ENCODE results near the gene AKIRIN2. TPM values are rescaled to one million over a fixed set of nuclear protein-coding genes. Genes with fewer than 3 reads are reported as not detected.
A peak's percentile ranks its signal among the peaks of the same experiment; 100 is the strongest.

AKIRIN2 gene
- total and polyA plus RNA-seq, 4 donors, result 11.0 to 18.8 (median 14.4) TPM

DNA sequence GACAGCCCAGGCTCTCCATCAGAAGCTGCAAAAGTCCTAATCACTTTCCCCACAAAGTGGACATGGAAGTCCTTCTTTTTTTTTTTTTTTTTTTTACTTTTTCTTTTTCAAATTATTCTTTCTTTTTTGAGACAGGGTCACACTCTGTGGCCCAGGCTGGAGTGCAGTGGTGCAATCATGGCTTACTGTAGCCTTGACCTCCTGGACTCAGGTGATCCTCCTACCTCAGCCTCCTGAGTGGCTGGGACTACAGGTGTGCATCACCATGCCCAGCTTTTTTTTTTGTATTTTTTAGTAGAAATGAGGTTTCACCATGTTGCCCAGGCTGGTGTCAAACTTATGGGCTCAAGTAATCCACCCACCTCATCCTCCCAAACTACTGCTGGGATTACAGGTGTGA is 29.0 kb upstream of the AKIRIN2 start:
- no peaks in the 10 kb centered on the region for H3K9me3 ChIP-seq (ENCODE audit: control insufficient read depth in 4 of 4, low read length in 3 of 4)
- peaks cover 0 to 11% (median 9%) of the 10 kb centered on the region in 4 donors for H3K4me1 ChIP-seq (ENCODE audit: control insufficient read depth in 4 of 4, insufficient read depth in 4 of 4, low read length in 3 of 4)

DNA sequence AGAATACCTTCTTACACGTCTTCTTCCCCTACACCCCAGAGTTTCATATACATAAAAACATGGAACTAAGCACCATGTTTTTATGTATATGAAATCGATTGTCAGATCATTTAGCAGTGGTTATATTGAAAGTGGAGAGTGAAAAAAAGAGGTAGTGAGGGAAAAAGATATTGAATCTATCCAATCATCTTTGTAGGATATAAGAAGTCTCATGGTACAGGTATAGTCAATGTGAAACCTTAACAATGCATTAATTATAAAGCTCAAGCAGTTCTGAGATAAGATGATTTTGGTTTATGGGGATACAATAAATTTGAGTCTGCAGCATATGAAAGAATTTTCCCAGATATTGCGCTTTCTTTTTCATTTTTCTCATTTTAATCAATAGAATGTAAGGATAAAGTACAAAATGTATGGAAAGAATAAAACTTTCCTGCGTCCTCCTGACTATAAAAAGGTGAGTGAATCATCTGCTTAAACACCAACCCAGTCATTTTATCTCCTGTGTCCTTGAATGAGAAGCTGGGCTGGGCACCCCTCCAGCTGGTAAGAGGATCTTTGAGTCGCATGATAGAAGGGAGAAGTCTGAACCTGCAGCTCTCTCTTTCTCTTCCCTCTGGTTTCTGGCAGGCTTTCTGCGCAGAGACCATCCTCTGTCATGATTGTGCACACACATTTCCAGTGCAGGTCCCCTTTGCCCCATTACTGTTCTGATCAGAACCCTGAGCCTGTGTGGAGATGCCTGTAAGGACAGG is 28.1 kb upstream of the AKIRIN2 start:
- Histone ChIP-seq H3K27me3 (ENCODE audit: control insufficient read depth in 4 of 4, insufficient read depth in 4 of 4, low read length in 3 of 4) (no peaks in the 10 kb centered on the region), H3K36me3 (ENCODE audit: control insufficient read depth in 4 of 4, insufficient read depth in 3 of 4, low read depth in 1 of 4, low read length in 3 of 4) (no peaks in the 10 kb centered on the region), H3K4me3 (ENCODE audit: low read depth in 1 of 3, low read length in 3 of 3) (no peak overlapping the region), H3K9me3 (ENCODE audit: control insufficient read depth in 4 of 4, low read length in 3 of 4) (no peaks in the 10 kb centered on the region), H3K4me1 (ENCODE audit: control insufficient read depth in 4 of 4, insufficient read depth in 4 of 4, low read length in 3 of 4) (peaks cover 0 to 11% (median 9%) of the 10 kb centered on the region in 4 donors), H3K27ac (ENCODE audit: low read depth in 1 of 2, low read length in 2 of 2) (no peak overlapping the region), H3K9ac (ENCODE audit: low read depth in 1 of 2, low read length in 2 of 2) (no peak overlapping the region)
- no peak for TF ChIP-seq RXRA (IDR thresholded peaks at IDR 0.05)
- no peak for TF ChIP-seq JUND (IDR thresholded peaks at IDR 0.05)
- no peak for TF ChIP-seq EGR1 (IDR thresholded peaks at IDR 0.05; ENCODE audit: low read depth in 2 of 2)
- TF ChIP-seq, protein P1, sequence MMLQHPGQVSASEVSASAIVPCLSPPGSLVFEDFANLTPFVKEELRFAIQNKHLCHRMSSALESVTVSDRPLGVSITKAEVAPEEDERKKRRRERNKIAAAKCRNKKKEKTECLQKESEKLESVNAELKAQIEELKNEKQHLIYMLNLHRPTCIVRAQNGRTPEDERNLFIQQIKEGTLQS (IDR thresholded peaks at IDR 0.05), result no peak
- TF ChIP-seq FOXA2 (IDR thresholded peaks at IDR 0.05), result no peak
- TF ChIP-seq YY1 (IDR thresholded peaks at IDR 0.05), result no peak
- TF ChIP-seq REST (IDR thresholded peaks at IDR 0.05), result no peak
- no peak for TF ChIP-seq HNF4A (conservative IDR thresholded peaks at IDR 0.05)
- no peak for TF ChIP-seq RAD21 (IDR thresholded peaks at IDR 0.05)
- no peak for DNase-seq (ENCODE audit: low spot score)
- WGBS, result 69% methylated on average over 6 of the region's 6 CpGs

More for the DNA sequence above, 29.0 kb upstream of the AKIRIN2 start:
- H3K4me3 ChIP-seq (ENCODE audit: low read depth in 1 of 3, low read length in 3 of 3), result no peak overlapping the region
- H3K9ac ChIP-seq (ENCODE audit: low read depth in 1 of 2, low read length in 2 of 2), result no peak overlapping the region
- TF ChIP-seq YY1 (IDR thresholded peaks at IDR 0.05) (no peak), TAF1 (conservative IDR thresholded peaks at IDR 0.05) (no peak), HNF4G (IDR thresholded peaks at IDR 0.05) (no peak), RAD21 (IDR thresholded peaks at IDR 0.05) (no peak), NR2F2 (IDR thresholded peaks at IDR 0.05) (no peak), JUND (IDR thresholded peaks at IDR 0.05) (no peak), RXRA (IDR thresholded peaks at IDR 0.05) (no peak), REST (IDR thresholded peaks at IDR 0.05) (no peak)
- DNase-seq (ENCODE audit: low spot score), result no peak
- peak overlapping the region in 1 of 2 donors; percentile 42 for H3K27ac ChIP-seq (ENCODE audit: low read depth in 1 of 2, low read length in 2 of 2)
- no peaks in the 10 kb centered on the region for H3K27me3 ChIP-seq (ENCODE audit: control insufficient read depth in 4 of 4, insufficient read depth in 4 of 4, low read length in 3 of 4)
- H3K36me3 ChIP-seq (ENCODE audit: control insufficient read depth in 4 of 4, insufficient read depth in 3 of 4, low read depth in 1 of 4, low read length in 3 of 4), result no peaks in the 10 kb centered on the region
